ENCODE measurements around the gene CHRFAM7A.
"Not testable (repeated sequence)": the region's sequence is repeated elsewhere in the genome, so short reads cannot be mapped to it uniquely, and the experiment has no call there.

CHRFAM7A gene

DNA sequence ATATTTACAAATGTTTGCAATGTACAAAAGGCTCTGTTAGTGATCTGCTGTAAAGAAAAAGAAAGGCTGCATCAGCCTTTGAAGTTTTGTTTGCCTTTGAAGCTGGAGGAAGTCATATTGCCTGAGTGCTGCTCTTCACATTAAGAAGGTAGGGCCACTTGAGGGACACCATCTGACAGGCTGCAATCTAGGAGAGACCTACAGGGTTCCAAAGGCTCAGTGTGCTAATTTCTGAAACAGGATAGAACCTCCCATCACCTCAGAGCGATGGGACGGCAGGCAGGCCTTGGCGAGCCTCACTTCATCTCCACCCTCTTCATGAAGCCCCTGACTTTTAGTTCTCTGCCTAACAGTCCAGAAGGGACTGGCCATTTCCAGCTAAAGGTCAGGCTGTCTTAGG is 77.6 kb downstream of the CHRFAM7A start:
- not testable (repeated sequence) for DNase-seq

DNA sequence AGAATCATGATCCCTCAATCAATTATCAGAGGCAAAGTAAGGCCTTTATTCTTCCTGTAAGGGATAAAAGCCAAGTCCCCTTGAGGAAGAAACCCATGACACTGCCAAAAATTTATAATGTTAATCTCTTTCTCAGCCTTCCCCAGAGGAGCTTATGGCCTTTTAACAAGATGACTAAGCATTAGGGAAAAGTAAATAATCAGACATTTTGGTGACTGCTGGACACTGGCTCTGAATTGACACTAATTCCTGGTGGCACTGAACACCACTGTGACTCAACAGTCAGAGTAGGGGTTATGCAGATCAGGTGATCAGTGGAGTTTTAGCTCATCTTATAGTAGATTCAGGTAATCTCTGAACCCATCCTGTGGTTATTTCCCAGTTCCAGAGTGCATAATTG is 82.8 kb downstream of the CHRFAM7A start:
- not testable (repeated sequence) for DNase-seq
